Activated naive CD4-positive, alpha-beta T cell treated with anti-CD3 and anti-CD28 coated beads, Interleukin-2, amount 50 U/mL, for 72 hours (primary cell): ENCODE data around the gene RBMS3. TPM values are rescaled to one million over a fixed set of nuclear protein-coding genes. Genes with fewer than 3 reads are reported as not detected.
"Not testable (repeated sequence)": the region's sequence is repeated elsewhere in the genome, so short reads cannot be mapped to it uniquely, and the experiment has no call there.

ENCODE experiments used
- ATAC-seq, 2 donors: fragments of 150-1000 bp; cut with Tn5 transposase; 2 replicates each; pipeline ENCODE4 v1.10.0; 2021; ENCODE audit warnings: mild to moderate bottlenecking in 2 of 2, moderate library complexity in 2 of 2
- DNase-seq, 2 donors: peaks; one replicate each; pipeline ENCODE4 v3.0.0; 2021 to 2022; ENCODE audit warnings: low spot score in 2 of 2
- H3K27ac Mint-ChIP-seq, 2 donors: one replicate each; pipeline ENCODE4 v1.8.0; 2022; ENCODE audit warnings: mild to moderate bottlenecking in 2 of 2, mixed read lengths in 2 of 2
- H3K36me3 Mint-ChIP-seq, 2 donors: one replicate each; pipeline ENCODE4 v1.8.0; 2022; ENCODE audit warnings: mixed read lengths in 2 of 2
- H3K9me3 Mint-ChIP-seq, 2 donors: one replicate each; pipeline ENCODE4 v1.8.0; 2022; ENCODE audit warnings: mixed read lengths in 2 of 2
- total RNA-seq, 2 donors: library from RNA; stranded (reverse); gene quantifications; one replicate each; pipeline ENCODE4 v1.2.3, GENCODE V29; 2022

The RBMS3 gene
- total RNA-seq, 2 donors from 2014 or later: 3.3 TPM; not detected in 1

- ATAC-seq: no peak
- DNase-seq: no peak
- H3K36me3 Mint-ChIP-seq: no peaks in the 10 kb centered on the region
- no peaks in the 10 kb centered on the region for H3K9me3 Mint-ChIP-seq
- no peak overlapping the region for H3K27ac Mint-ChIP-seq
Observed at GRCh38 chr3:29760226-29760685, 479.4 kb downstream of the RBMS3 start.

GRCh38 chr3:29761517-29761916 is 480.6 kb downstream of the RBMS3 start:
- Mint-ChIP-seq H3K36me3 (no peaks in the 10 kb centered on the region), H3K27ac (no peak overlapping the region), H3K9me3 (no peaks in the 10 kb centered on the region)
- DNase-seq (no peak), ATAC-seq (no peak)

DNA sequence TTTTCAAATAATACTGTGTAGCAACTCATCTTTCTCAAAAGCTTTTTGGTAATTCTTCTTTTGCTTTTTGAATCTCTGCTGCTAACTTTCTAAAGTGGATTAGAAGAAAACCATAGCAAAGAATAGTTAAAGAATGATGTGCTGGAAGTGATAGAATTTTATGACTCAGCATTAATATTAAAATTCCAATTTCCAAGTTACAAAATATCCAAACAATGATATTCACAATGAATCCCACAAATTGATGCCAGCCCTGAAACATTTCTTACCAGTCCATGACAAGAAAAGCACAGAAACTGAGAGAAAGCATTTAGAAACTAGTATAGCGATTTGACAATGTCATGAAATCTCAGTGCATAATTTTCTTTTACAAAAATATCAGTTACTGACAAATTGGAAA is 482.2 kb downstream of the RBMS3 start:
- Mint-ChIP-seq H3K36me3 (no peaks in the 10 kb centered on the region), H3K27ac (no peak overlapping the region), H3K9me3 (no peaks in the 10 kb centered on the region)
- ATAC-seq (no peak), DNase-seq (no peak)

DNA sequence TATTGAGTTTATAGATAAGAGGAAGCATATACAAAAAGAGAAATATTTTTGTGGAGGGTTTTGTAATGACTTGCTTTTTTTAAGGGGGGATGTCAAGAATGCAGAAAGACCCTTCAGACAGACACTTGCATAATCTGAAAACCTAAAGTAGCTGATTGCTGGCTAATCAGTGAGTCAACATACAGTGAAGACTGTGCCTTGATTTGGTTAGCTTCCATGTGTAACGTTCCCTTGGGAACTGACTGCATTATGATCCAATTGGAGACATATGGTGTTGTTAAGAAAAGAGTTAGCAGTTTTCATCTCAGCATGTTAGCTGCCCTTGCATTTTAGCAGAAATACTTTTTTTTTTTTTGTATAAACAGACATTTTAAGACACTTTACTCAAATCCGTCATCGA is 483.2 kb downstream of the RBMS3 start:
- ATAC-seq: no peak

DNA sequence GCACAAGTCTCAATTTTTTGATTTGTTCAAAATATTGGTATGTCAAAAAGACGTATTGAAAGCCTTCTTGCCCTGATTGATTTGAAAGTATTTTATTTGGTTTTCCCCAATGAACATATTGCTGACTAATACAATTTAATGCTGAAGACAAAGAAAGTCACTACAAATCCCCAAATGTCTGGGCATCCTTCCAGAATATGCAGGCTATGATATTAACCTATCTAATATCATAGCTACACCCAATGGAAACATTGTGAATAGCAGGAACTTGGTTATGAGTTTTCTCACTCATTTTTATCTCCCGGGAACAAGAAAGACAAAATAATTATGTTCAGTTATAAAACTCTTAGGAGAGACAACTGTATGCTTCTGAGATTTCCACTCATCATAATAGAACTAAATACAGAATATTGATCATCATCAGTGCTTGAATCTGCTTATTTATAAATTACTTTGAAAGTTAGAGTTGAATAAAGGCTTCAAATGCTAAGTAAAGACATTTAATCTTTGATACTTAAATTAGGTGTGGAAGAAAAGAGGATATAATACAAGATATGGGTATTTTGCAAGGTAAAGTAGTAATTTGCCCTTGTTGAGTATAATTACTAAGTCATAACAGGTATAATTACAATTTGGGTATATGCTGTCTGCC is 483.9 kb downstream of the RBMS3 start:
- ATAC-seq (no peak), DNase-seq (no peak)
- H3K36me3 Mint-ChIP-seq: no peaks in the 10 kb centered on the region
- no peaks in the 10 kb centered on the region for H3K9me3 Mint-ChIP-seq
- no peak overlapping the region for H3K27ac Mint-ChIP-seq

More for the DNA sequence above, 483.2 kb downstream of the RBMS3 start:
- no peak overlapping the region for H3K27ac Mint-ChIP-seq
- no peaks in the 10 kb centered on the region for H3K9me3 Mint-ChIP-seq
- H3K36me3 Mint-ChIP-seq: no peaks in the 10 kb centered on the region
- DNase-seq: no peak

- ATAC-seq (no peak), DNase-seq (no peak)
- Mint-ChIP-seq H3K27ac (no peak overlapping the region), H3K36me3 (no peaks in the 10 kb centered on the region), H3K9me3 (no peaks in the 10 kb centered on the region)
Observed at GRCh38 chr3:29771602-29772001, 490.7 kb downstream of the RBMS3 start.

DNA sequence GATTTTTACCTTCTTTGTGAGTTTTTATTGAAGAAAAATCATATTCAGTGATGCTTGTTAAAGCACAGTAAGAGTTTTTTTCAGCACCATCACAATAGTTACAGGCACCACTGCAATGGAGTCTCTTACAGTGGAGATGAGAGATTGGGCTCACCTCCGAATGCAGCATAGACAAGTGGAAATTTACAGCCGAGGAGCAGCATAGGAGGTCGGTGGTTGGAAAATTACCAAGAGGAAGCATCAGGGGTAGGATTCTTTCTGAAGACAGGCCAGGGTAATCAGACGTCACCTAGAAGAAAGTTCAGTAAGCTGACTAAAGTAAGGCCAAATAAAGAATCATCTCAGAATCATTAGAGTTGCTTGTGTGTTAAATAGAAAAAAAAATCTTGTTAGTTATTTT is 491.6 kb downstream of the RBMS3 start:
- no peak for ATAC-seq
- Mint-ChIP-seq H3K9me3 (no peaks in the 10 kb centered on the region), H3K36me3 (no peaks in the 10 kb centered on the region), H3K27ac (no peak overlapping the region)
- no peak for DNase-seq

- H3K36me3 Mint-ChIP-seq: no peaks in the 10 kb centered on the region
- no peaks in the 10 kb centered on the region for H3K9me3 Mint-ChIP-seq
- H3K27ac Mint-ChIP-seq: no peak overlapping the region
- DNase-seq (no peak), ATAC-seq (no peak)
Observed at GRCh38 chr3:29773481-29773880, 492.6 kb downstream of the RBMS3 start.

DNA sequence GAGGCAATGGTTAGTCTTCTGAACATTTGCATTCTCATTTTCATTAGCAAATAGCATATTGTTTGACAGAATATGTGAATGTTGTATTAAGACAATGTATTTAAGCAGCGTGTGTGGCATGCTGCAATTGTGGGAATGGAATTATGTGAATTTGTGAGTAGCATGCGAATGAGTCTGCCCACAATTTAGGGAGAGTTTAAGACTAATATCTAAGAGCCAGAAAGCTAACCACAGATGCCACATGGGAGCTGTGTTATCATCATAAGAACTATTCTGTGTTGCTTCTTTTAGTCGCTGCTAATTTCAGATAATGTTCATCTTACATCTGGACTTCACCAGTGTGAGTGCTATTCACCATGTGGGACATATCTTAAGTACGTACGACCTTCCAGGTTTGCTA is 494.5 kb downstream of the RBMS3 start:
- Mint-ChIP-seq H3K36me3 (no peaks in the 10 kb centered on the region), H3K9me3 (no peaks in the 10 kb centered on the region), H3K27ac (no peak overlapping the region)
- ATAC-seq (no peak), DNase-seq (no peak)

DNA sequence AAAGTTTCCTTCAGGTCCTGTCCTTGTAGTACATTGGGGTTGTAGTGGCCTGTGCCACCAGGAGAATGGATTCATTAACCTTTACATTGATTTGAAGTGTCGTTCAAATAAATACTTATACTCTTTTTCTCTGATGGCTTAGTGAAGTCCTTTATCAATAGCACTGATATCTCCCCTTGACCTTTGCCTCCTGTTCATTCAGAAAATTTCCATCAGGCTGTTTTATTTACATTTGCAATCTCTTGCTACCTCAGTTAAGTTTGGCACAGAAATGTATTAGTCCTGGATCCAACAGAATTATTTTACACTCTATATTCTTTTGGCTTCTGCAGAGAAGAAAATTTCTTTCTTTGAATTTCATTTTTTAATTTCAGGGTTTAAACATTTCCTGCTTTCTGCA is 497.0 kb downstream of the RBMS3 start:
- no peak for DNase-seq
- ATAC-seq: no peak
- Mint-ChIP-seq H3K27ac (no peak overlapping the region), H3K36me3 (peaks cover 5 to 9% of the 10 kb centered on the region in 2 donors), H3K9me3 (peaks cover 8 to 9% of the 10 kb centered on the region in 2 donors)

GRCh38 chr3:29789686-29790085 is 508.8 kb downstream of the RBMS3 start:
- no peaks in the 10 kb centered on the region for H3K36me3 Mint-ChIP-seq
- peaks cover 0 to 9% of the 10 kb centered on the region in 2 donors for H3K9me3 Mint-ChIP-seq
- H3K27ac Mint-ChIP-seq: no peak overlapping the region
- ATAC-seq (no peak), DNase-seq (no peak)

DNA sequence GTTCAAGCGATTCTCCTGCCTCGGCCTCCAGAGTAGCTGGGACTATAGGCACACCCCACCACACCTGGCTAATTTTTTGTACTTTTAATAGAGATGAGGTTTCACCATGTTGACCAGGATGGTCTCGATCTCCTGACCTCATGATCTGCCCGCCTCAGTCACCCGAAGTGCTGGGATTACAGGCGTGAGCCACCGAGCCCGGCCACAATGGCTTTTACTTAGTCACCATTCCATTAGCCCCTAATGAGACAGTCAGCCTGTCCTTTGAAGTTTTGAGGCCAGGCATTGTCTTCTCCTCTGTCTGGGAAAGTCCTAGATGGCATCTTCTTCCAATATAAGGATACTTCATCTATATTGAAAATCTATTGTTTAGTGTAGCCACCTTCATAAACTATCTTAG is 515.9 kb downstream of the RBMS3 start:
- Mint-ChIP-seq H3K27ac (no peak overlapping the region), H3K36me3 (no peaks in the 10 kb centered on the region), H3K9me3 (no peaks in the 10 kb centered on the region)
- ATAC-seq (no peak), DNase-seq (no peak)

- ATAC-seq (no peak), DNase-seq (no peak)
- H3K36me3 Mint-ChIP-seq: no peaks in the 10 kb centered on the region
- H3K27ac Mint-ChIP-seq: no peak overlapping the region
- no peaks in the 10 kb centered on the region for H3K9me3 Mint-ChIP-seq
Observed at GRCh38 chr3:29802057-29802456, 521.2 kb downstream of the RBMS3 start.

- Mint-ChIP-seq H3K27ac (no peak overlapping the region), H3K9me3 (no peaks in the 10 kb centered on the region), H3K36me3 (no peaks in the 10 kb centered on the region)
- ATAC-seq (no peak), DNase-seq (no peak)
Observed at GRCh38 chr3:29804044-29804443, 523.2 kb downstream of the RBMS3 start.

DNA sequence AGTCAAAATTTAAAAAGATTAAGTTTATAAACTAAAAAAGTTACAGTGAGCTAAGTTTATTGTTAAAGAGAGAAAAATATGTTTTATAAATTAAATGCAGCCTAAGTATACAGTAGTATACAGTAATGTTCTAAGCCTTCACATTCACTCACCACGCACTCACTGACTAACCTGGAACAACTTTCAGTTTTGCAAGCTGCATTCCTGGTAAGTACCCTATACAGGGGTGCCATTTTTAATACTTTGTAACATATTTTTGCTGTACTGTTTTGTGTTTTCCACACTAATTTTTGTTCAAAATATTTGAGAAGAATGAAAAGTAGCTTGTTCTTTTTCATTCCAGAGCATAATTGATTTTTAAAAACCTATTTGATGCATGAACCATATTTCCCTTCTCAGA is 524.9 kb downstream of the RBMS3 start:
- H3K36me3 Mint-ChIP-seq: no peaks in the 10 kb centered on the region
- DNase-seq (no peak), ATAC-seq (no peak)
- H3K9me3 Mint-ChIP-seq: no peaks in the 10 kb centered on the region
- H3K27ac Mint-ChIP-seq: no peak overlapping the region

- not testable (repeated sequence) for H3K36me3 Mint-ChIP-seq, H3K9me3 Mint-ChIP-seq, ATAC-seq, DNase-seq, H3K27ac Mint-ChIP-seq
Observed at GRCh38 chr3:29808324-29808723, 527.5 kb downstream of the RBMS3 start.

GRCh38 chr3:29822071-29822470 is 541.2 kb downstream of the RBMS3 start:
- peaks cover 4 to 8% of the 10 kb centered on the region in 2 donors for H3K9me3 Mint-ChIP-seq
- H3K36me3 Mint-ChIP-seq: no peaks in the 10 kb centered on the region
- peak in 1 of 2 donors; percentile 47 for ATAC-seq
- no peak overlapping the region for H3K27ac Mint-ChIP-seq
- DNase-seq: no peak

GRCh38 chr3:29823233-29823632 is 542.4 kb downstream of the RBMS3 start:
- Mint-ChIP-seq H3K27ac (no peak overlapping the region), H3K9me3 (peaks cover 4 to 8% of the 10 kb centered on the region in 2 donors), H3K36me3 (no peaks in the 10 kb centered on the region)
- ATAC-seq: peak in 1 of 2 donors; percentile 51
- no peak for DNase-seq
